ENCODE results near the gene AVPI1.

Gene AVPI1

GRCh38 chr10:97647556-97647955 is 39.5 kb downstream of the AVPI1 start:
- CTCF ChIA-PET = no interaction called here
- H3K36me3 ChIP-seq (ENCODE audit: control insufficient read depth in 2 of 2, insufficient read depth in 1 of 2, low read length in 2 of 2) = peaks cover 11 to 54% of the 10 kb centered on the region in 2 experiments
- POLR2A ChIA-PET = interaction anchor here (0.6 to 1.1 kb wide), 2 partner anchors 39 to 88 kb away, joined by 3 read pairs; no protein-coding TSS in a partner anchor
- no peak overlapping the region for H3K4me3 ChIP-seq (ENCODE audit: low read depth, low read length)
- H3K9me3 ChIP-seq (ENCODE audit: control insufficient read depth, insufficient read depth, low read depth, low read length) = no peaks in the 10 kb centered on the region
- TF ChIP-seq ZBTB49 (tag by site-specific recombination; IDR thresholded peaks at IDR 0.05; ENCODE audit: low read depth) = no peak
- no peak for TF ChIP-seq INSM2 (tag by site-specific recombination; IDR thresholded peaks at IDR 0.05)
- TF ChIP-seq ZNF596 (tag by site-specific recombination; IDR thresholded peaks at IDR 0.05) = no peak
- TF ChIP-seq ZNF324 (tag by site-specific recombination; IDR thresholded peaks at IDR 0.05) = no peak
- TF ChIP-seq ZNF704 (tag by site-specific recombination; IDR thresholded peaks at IDR 0.05) = no peak
- no peak for TF ChIP-seq ZNF19 (tag by site-specific recombination; IDR thresholded peaks at IDR 0.05; ENCODE audit: low read depth)
- TF ChIP-seq ZBTB10 (tag by site-specific recombination; IDR thresholded peaks at IDR 0.05) = no peak
- no peak for TF ChIP-seq ZFHX2 (tag by site-specific recombination; conservative IDR thresholded peaks at IDR 0.05)
- no peak for TF ChIP-seq PATZ1 (tag by site-specific recombination; IDR thresholded peaks at IDR 0.05)
- TF ChIP-seq ZNF311 (tag by site-specific recombination; IDR thresholded peaks at IDR 0.05; ENCODE audit: borderline replicate concordance) = no peak
- no peak for TF ChIP-seq KLF17 (tag by site-specific recombination; IDR thresholded peaks at IDR 0.05)
- no peak for TF ChIP-seq ZNF701 (tag by site-specific recombination; IDR thresholded peaks at IDR 0.05)
- no peak for TF ChIP-seq ZNF155 (tag by site-specific recombination; IDR thresholded peaks at IDR 0.05)
- TF ChIP-seq ZNF707 (tag by site-specific recombination; IDR thresholded peaks at IDR 0.05) = no peak
- TF ChIP-seq FEZF1 (tag by site-specific recombination; IDR thresholded peaks at IDR 0.05) = no peak
- TF ChIP-seq BCL6B (tag by site-specific recombination; IDR thresholded peaks at IDR 0.05) = no peak
- no peak for TF ChIP-seq ZNF132 (tag by site-specific recombination; IDR thresholded peaks at IDR 0.05; ENCODE audit: borderline replicate concordance)
- no peak for TF ChIP-seq ZNF280C (tag by site-specific recombination; IDR thresholded peaks at IDR 0.05)
- TF ChIP-seq EGR2 (tag by site-specific recombination; IDR thresholded peaks at IDR 0.05; ENCODE audit: low read depth) = no peak
- TF ChIP-seq ZSCAN18 (tag by site-specific recombination; IDR thresholded peaks at IDR 0.05) = no peak
- H3K4me1 ChIP-seq (ENCODE audit: control insufficient read depth, insufficient read depth, low read length) = no peaks in the 10 kb centered on the region; the same call in 1 of the 2 replicates
- no peak overlapping the region for H3K27ac ChIP-seq (ENCODE audit: extremely low read depth, low read depth, low read length)

Data from HEK293 (cell line).